ENCODE data around the gene FBXO33. TPM values are rescaled to one million over a fixed set of nuclear protein-coding genes. Genes with fewer than 3 reads are reported as not detected.

The FBXO33 gene, protein sequence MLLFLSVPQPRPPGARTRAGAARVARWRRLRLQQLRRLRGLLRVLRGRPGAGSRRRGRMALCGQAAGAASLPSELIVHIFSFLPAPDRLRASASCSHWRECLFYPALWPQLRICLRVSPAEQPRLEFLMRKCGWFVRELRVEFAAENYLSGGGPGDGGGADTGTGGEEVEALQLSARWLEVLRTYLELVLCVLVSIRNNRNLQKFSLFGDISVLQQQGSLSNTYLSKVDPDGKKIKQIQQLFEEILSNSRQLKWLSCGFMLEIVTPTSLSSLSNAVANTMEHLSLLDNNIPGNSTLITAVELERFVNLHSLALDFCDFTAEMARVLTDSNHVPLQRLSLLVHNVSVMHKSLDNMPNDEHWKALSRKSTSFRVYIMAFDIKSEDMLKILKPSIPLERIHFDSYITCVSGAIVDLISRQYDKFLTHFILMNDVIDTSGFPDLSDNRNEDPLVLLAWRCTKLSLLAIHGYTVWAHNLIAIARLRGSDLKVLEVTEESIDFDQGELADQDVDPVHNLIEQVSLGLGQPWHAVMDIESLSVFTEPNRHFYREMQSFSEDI
- polyA plus RNA-seq (2014; cell fraction: cytosol; rRNA removed) = 11.5 and 13.3 TPM in 2 replicates
- 9.1 TPM in 2 replicates for polyA plus RNA-seq (2014; cell fraction: nucleus; rRNA removed)

DNA sequence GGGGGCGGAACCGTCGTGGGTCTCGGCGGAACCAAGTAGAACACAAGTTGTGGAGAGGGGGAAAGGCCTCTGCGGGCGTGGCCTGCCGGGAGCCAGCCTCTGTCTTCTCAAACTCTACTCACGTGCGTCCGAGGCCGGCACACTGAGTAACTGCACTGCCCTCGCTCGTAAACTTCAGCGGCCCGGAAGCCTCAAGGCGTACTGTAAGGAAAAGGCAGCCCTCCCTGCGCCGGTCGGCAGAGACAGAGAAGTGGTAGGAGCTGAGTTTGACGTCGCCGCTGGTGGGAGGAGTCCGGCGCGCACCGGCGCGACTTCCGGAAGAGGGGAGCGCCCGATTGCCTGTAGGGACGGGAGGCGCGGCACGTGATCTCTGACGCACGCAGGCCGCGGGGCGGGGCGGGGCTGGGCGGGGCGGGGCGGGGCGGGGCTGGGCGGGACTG, at the start of gene FBXO33:
Gene FBXO33, minus strand, starts transcription at position 255 of the 440 bp plus-strand sequence. CDS start 271 bp downstream, outside the sequence.
- peak; percentile 96 for DNase-seq (ENCODE audit: low spot score)

DNA sequence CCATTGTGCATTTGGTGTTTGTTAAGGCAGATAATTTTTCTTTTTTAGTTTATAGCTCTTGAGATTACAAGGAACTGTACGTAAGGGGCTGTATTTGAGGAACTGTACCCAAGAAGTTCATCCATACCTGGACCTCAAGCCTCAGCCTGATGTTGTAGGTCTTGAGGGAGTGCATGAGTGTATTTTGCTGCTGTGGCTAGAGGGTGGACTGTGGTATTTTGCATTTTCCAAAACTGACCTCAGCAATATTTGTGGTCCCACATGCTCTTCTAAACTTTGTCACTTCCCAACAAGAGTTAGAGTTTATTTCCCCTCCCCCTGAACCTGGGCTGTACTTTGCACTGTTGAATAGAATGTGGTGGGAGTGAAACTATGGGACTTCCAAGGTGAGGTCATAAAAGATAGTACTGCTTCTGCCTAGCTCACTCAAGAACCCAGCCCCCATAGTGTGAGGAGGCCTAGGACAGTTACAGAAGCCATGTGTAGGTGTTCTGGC, 42.2 kb upstream of the FBXO33 start:
- no peak for DNase-seq (ENCODE audit: low spot score)

DNA sequence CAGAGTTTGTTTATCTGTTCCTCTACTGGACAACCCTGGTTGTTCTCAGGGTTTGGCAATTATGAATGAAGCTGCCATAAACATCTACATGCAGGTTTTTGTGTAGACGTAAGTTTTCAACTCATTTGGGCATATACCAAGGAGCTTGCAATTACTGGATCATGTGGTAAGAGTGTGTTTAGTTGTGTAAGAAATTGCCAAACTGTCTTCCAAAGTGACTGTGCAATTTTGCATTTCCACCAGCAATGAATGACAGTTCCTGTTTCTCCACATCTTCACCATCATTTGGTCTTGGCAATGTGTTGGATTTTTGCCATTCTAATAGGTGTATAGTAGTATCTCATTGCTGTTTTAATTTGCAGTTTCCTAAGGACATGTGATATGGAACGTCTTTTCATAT, 39.8 kb upstream of the FBXO33 start:
- DNase-seq (ENCODE audit: low spot score) = no peak

DNA sequence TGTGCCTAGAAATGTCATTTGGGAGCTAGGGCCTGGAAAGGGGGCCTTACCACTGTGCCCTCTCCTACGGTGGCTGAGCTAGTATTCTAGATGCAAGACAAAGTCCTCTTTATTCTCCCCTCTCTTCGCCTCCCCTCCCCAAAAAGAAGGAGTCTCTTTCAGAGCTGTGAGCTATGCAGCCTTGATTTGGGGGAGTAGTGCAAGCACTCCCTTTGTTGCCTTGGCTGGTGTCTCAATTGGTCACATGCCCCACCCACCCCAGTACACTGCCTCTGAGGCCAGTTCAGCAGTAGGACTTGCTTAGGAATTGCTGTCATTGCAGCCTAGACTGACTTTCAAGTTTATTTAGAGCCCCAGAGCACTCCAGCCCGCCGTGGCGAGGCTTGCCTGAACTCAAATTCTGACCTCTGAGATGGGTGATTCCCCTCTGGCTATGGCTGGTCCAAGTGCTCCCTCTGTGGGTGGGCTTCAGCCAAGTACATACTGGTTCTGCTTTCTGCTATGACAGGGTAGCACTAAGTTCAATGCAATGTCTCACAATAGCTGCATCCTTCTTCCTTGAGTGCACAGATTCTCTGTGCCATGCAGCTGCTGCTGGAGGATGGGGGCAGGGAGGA, 37.0 kb upstream of the FBXO33 start:
- DNase-seq (ENCODE audit: low spot score) = peak; percentile 53

DNA sequence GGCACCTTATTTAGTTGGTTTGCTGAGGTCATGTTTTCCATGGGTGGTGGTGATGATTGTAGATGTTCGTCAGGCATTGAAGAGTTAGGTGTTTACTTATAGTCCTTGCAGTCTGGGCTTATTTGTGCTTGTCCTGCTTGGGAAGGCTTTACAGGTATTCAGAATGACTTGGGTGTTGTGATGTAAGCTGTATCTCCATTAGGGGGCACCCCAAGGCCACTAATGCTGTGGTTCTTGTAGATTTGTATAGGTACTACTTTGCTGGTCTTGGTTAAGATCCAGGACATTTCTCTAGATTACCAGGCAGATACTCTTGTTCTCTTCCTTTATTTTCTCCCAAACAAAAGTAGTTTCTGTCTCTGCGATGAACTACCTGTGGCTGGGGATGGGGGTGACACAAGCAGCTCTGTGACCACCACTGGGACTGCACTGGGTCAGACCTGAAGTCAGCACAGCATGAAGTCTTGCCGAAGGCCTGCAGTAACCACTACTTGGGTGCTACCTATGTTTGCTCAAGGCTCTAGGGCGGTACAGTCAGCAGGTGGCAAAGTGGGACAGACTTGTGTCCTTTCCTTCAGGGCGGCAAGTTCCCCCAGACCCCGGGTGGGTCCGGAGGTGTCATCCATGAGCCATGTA, 35.8 kb upstream of the FBXO33 start:
- peak; percentile 31 for DNase-seq (ENCODE audit: low spot score)

DNA sequence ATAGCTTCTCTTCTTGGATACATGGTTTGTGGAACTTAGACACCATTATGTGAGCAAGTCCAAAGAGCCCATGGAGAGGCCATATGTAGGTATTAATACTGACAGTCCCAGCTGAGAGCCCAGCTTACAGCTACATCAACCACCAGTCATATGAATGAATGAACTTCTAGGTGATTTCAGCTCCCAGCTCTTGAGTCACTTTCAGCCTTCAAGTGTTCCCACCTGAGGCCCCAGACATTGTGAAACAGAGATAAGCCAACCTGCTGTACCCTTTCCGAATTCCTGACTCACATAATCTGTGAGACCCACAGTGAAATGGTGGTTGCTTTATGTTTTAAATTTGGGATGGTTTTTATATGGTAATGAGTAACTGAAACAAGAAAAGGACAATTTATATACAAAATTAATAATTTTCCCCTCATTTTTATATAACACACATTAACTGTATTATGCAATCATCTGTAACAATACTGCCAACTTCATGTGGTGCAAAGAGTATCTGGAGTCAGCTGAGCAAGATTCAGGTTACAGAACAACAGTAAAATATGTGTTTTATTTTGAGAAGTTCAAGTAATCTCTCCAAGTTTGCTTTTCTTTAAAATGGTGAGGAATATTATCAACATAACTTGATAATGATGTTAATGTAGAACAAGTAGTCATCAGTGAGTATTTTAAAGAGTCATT, 27.7 kb upstream of the FBXO33 start:
- DNase-seq (ENCODE audit: low spot score) = no peak

DNA sequence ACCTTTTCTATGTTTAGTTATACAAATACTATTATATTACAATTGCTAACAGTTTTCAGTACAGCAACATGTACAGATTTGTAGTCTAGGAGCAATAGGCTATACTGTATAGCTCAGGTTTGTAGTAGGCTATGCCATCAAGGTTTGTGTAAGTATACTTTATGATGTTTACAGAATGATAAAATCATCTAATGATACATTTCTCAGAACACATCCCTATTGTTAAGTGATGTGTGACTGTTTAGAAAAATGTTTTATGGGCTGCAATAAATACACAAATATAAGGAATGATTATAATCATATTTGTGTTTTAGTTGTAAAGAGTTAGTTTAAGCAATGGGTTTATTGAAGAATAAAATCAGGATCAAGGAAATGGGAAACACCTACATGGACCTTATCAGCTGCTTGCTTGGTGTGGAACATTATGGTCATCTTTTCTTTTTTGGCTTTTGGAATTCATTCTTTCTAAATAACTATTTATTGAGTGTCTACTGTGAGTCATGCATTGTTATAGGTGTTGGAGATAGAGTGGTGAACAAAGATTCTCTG, 24.5 kb upstream of the FBXO33 start:
- no peak for DNase-seq (ENCODE audit: low spot score)

DNA sequence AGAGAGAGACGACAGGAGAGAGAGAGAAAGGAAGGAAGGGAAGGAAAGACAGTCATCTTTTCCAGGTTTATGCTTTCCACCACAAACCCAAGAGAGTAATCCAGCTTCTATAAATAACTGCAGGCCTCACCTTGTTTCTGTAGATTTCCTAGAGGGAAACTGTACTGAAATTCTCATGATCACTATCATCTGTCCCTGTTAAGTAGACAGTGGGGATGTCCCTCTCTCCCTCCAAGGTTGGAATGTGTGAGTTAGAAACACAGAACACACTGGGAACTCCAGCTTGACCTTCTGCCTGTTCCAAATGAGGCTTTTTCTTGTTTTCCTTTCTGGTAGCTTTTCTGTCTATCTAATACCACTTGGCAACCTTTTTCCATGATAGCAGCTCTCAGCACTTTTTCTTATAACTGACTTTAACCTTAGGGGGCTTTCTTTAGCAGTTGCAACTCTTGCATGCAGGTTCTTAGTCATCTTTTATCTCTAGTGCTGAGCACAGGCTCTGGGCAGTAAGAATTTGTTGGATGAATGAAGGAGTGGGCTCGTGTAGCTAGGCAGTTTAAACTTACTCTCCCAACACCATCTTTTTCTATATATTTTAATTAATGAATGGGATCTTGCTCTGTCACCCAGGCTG, 22.8 kb upstream of the FBXO33 start:
- DNase-seq (ENCODE audit: low spot score) = no peak

DNA sequence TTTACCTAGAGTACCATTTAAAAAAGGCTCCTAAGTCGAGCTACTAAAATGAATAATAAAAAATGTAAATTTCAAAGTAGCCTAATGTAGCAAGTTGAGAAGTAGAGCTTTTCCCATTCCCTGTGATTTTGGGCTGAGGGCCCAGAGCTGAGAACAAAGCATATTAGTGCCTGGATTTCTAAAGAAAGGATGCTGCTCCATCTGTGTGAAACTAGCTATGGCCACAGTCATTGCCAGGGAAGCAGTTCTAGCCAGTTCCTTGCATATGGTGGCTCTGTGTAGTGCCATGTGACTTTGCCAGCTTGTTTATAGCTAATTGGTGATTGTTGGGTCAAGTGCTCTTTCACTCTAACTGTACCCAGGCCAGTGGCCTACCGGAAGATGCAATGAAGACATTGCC, 20.4 kb upstream of the FBXO33 start:
- no peak for DNase-seq (ENCODE audit: low spot score)

DNA sequence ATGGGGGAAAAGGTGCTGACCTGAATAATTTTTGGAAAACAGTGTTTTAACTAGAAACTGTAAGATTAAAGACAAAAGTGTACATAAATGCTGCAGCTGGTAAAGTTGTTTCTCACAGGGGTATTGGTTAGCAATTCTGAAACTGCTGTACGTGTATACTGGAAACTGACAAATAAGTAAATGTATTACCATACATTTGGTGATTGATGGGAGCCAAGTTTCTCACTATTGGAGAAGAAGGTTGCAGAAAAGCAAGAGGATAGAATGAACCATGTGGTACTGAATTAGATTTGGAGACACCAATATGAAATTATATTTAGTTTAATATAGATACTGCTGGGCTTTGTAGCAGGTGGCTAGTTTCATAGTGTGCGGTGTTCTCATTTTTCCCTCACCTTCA, 19.6 kb upstream of the FBXO33 start:
- no peak for DNase-seq (ENCODE audit: low spot score)

DNA sequence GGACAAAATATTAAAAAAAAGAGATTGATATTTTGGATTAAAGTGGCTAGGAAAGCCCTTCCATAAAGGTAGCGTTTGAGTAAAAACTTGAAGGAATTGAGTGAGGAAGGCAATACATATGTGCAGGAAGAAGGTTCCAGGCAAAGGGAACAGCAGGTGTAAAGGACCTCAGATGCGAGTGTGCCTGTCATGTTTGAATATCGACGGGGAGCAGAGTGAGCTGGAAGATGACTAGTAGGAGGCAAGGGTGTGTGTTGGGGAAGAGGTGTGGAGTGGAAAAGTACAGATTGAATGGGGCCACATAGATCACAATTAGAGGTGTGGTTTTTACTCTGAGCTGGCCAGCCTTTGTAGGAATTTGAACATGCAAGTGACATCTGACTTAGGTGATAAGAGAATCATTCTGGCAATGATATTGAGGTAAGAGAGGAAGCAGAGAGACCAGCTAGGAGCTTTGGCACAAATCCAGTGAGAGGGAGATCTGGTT, 15.0 kb upstream of the FBXO33 start:
- no peak for DNase-seq (ENCODE audit: low spot score)

DNA sequence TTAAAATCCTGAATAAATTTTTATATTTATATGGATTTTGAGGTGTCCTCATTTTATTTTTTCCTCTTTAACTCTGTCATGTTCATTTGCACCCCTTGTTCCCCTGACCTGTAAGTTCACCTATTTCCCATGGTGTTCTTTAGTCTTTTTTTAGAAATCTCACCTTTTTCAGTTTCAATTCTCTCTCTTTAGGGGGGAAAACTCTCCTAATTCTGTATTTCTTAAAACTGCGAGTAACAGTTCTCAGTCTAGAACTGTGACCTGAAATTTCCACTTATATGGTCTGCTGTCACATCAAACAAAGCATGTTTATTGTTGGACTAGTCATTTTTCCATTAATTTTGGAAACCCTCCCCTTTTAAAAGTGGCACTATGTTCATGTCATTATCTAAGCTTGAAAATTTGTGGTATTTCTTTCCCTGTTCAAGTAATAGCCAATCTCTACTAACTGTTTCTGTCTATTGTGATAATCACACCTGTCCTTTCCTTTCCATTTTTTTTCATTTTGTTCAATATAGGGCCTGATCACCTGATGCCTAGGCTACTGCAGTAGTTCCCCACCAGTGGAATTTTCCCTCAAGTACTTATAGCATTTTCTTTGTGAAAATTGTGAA, 14.0 kb upstream of the FBXO33 start:
- DNase-seq (ENCODE audit: low spot score) = no peak

DNA sequence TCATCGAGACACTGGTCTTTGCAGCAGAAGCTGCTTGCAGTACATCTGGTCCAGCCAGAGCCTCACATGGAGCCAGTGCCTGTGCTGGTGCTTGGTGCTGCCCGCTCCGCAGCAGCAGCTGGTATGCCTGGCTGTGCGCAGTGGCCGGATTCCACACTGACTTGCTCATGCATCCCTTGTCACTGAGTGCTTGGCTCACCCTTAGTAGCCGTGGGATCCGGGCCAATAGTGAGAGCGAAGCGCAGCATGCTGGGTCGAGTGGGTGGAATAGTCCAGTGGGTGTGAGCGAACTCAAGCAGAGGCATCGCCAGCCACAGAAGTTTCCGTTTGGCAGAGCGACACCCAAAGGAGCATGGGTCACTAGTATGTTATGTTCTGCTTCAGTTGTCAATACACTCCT, 10.1 kb upstream of the FBXO33 start:
- no peak for DNase-seq (ENCODE audit: low spot score)

DNA sequence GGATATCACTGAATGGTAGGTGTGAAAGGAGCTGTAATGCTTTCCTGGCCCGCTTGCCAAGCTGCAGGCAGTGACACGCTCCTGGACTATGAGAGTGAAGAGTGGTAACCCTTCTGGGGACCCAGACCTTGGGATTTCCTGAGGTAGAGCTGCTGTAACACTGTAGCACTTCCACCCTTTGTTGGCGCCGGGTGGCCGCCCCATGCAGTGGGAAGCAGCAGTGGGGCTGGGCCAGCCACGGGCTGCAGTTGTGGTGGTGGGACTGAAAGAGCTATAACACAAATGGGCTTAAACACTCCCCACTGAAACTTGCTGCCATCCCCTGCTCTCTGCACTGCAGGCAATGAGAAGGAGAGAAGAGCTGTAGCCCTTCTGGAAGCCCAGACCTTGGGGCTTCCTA, 9.6 kb upstream of the FBXO33 start:
- no peak for DNase-seq (ENCODE audit: low spot score)

DNA sequence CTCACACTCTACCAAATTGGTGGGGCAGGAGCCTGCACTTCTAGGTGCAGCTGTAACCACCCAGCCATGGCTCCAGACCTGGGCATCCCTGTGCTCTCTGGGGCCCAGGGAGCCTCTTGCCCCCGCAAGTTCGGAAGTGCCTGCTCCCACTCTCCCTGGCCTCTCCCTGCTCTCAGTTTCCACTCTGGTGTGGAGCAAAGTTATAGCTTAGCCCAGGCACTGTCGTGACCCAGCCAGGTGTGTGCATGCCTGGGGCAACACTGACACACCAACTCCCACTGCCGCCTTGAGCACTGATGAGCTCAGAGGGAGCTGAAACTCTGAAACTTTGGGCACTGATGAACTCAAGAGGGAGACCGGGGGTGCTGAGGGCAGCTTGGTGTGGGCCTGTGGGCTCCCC, 8.7 kb upstream of the FBXO33 start:
- no peak for DNase-seq (ENCODE audit: low spot score)

DNA sequence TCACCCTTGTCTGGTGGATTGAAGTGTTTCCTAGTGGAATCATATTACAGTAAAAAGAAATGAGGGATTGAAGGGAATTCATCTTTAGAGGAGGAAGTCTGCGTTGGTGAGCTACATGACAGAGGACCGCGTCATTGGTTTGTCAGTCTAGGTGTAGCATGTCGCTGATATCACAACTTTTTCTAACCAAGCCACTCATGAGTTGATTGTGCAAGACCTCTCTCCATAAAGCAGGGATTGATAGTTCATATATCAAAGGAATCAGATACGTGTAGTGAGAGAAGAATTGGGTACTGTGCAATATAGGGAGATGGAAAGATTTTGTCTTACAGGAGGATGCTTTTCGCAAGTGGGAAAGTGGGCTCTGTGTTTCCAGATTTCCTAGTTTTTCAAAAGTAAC, 3.0 kb upstream of the FBXO33 start:
- no peak for DNase-seq (ENCODE audit: low spot score)

DNA sequence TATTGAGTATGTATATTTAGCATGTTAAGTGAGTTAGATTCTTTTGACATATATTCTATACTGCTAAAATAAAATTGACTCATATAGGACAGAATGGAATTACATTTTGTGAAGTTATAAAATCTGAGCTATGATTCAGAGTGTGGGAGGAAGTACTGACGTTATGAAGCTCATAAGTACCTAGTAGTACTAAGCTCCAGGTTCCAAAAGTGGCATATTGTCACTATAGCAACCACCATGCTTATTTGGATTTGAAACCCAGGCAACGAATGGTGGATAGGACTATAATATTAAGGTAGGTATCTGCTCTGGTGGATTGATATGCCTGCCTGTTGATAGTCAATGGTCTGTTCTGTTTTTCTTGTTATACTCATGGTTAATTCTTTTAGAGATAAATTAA, 2.2 kb upstream of the FBXO33 start:
- no peak for DNase-seq (ENCODE audit: low spot score)

DNA sequence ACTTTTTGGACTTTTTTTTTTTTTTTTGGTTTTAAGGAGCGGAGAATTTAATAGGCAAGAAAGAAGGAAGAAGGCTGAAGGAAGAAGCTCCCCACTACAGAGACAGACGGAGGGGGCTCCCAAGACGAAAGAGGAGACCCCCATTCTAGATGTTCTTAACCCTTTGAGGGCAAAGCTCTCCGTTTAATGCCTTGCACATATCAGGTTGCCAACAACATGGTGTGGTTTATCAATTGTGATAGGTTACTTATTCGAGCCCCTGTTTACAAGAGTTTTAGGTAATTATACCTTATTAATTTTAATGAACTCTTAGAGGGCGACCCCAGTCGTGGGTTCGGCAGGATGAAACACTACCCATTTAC, 1.2 kb upstream of the FBXO33 start:
- DNase-seq (ENCODE audit: low spot score) = no peak

DNA sequence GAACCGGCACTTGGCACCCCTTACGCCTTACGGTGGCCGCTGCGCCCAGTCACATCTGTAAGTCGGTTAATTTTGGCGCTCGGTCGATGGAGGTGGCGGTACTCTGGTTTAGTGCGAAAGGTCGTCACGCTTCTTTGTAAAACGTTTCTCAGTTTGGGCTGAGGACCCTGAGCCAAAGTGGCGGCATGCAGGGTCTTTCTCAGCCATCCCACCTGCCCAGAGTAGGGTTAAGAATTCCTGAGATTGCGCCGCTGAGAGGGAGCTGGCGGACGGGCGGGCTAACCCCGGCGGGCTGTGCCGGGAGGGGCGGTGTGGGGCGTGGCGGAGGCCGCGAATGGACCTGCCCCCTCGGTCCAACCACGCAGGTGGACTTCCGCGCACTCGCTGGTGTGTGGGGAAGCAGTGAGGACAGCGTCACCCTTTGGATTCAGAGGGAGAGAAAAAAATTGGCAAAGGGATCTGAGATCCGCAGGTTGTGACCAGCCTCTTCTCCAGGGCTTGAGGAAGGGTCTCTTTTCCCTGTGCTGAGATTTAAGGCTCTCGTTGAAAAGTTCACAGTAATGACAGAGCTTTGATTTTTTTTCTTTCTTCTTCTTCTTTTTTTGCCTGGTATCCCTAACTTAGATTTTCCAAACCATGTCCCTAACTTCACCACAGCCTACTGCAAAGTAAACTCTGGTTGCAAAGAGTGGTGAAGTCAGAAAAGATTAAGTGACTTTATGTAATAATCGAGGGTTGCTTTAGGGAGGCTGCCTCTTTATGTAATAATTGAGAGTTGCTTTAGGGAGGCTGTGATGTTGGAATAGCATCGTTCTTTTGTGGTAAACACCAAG, 602 bp upstream of the FBXO33 start:
- peak; percentile 90 for DNase-seq (ENCODE audit: low spot score)

Data from SK-N-DZ (cell line).